DOHH2 (cell line): ENCODE results near the gene DLX2.

Experiments
- CTCF ChIP-seq: fragments of 200-600 bp; sonication (generic); IDR thresholded peaks from one replicate; pipeline ENCODE4 v1.5.1; 2014; ENCODE audit warnings: antibody characterized with exemption, mild to moderate bottlenecking, low read depth, low read length; ENCODE audit not compliant: poor library complexity, severe bottlenecking
- EZH2phosphoT487 ChIP-seq: fragments of 200-600 bp; sonication (generic); IDR thresholded peaks from 2 replicates; pipeline ENCODE4 v1.6.1; 2017; ENCODE audit warnings: borderline replicate concordance, mild to moderate bottlenecking, antibody characterized with exemption, low read length, moderate library complexity, mixed read lengths

GRCh38 chr2:172113617-172114016 lies 10.9 kb upstream of the DLX2 start:
- TF ChIP-seq CTCF (peak; percentile 58), EZH2phosphoT487 (no peak)
